ENCODE measurements around the gene TFF2. TPM values are rescaled to one million over a fixed set of nuclear protein-coding genes. Genes with fewer than 3 reads are reported as not detected.
A peak's percentile ranks its signal among the peaks of the same experiment; 100 is the strongest.

The TFF2 gene
- total and polyA plus RNA-seq, 10 donors: 0.14 TPM; not detected in 9

DNA sequence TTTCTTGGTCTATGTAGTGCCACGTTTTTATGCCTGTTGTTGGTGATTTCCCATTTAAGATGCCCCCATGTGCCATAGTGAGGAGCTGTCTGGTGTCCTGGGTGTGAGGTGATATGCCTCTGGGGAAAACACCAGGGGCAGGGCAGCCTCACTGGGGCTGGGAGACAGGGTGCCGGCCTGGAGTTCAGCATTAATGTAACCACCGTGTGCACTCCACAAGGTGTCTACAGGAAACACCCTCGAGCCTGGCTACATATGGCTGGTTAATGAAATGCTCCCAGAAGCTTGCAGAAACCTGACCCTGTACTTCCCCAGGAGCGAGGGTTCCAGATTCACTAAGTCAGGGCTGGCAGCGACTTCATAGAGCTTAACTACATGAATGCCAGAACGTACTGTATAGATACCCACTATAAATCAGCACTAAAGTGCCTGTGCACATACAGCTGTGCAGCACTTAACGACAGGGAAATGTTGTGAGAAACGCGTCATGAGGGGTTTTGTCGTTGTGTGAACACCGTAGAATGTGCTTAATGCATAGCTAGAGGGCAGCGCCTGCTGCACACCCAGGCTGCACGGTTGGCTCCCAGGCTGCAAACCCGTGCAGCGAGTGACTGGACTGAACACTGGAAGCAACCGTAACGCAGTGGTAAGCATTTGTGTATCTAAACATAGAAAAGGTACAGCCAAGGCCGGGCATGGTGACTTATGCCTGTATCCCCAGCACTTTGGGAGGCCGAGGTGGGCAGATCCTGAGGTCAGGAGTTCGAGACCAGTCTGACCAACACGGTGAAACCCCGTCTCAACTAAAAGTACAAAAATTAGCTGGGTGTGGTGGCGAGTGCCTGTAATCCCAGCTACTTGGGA is 10.4 kb downstream of the TFF2 start:
- WGBS, 5 donors: 83 to 90% (median 88%) methylated on average over 24 of the region's 24 CpGs
- Histone ChIP-seq H3K4me3 (no peak overlapping the region), H3K4me1 (peaks cover 0 to 14% (median 9%) of the 10 kb centered on the region in 6 donors), H3K27ac (no peak overlapping the region), H3K9me3 (no peaks in the 10 kb centered on the region), H3K36me3 (no peaks in the 10 kb centered on the region), H3K27me3 (replicated peaks in 1 of 7) (peaks cover 0 to 6% (median 0%) of the 10 kb centered on the region in 7 donors)
- intact Hi-C loops (cut with DNase I; ENCODE audit: low total_unique reads): no loop called here
- DNase-seq: peak; percentile 34
- TF ChIP-seq POLR2AphosphoS5 (IDR thresholded peaks at IDR 0.05): no peak
- TF ChIP-seq POLR2A (IDR thresholded peaks at IDR 0.05): no peak
- no peak for TF ChIP-seq CTCF (IDR thresholded peaks at IDR 0.05 in 8 of 11, conservative IDR thresholded peaks at IDR 0.05 in 3 of 11)

DNA sequence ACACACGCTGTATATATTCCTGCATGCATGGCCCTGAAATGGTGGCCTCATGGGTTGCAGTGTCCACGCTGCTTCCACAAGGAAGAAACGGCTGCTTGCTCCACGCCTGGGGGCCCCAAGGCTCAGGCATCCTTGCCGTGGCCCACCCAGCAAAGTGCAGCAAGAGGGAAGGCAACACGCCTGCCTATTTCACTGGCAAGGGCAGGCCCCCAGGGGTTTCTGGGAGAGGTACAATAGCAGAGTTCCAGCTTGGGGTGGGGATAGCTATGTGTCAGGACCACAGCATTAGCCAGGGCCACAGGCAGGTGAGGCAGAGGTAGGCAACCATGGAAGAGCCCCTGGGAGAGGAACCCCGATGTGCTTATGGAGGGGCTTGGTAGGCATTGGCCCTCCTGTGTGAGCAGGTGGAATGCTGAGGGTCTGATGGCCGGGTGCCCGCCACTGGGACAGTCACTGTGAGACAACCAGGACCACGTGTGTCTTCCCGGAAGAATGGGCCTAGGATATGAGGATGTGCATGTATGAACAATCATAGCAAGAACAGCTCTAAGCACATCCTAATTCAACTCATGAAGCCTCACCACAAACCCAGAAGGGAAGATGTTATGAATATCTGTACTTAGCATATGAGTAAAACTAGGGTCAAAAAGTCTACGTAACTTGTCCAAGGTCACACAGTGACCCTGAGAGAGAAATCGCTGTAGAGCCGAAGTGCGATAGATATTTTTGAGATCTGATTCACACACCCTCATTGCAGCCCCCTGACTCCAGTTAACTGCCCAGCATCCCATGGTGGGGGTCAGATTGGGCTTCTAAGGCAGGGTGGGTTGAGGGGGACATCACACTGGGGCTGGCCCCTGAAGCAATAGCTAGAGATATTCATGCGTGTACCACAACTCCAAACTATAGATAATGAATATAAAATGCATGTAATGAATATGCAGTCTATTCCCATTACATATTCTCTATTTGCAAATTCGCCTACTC is 11.8 kb downstream of the TFF2 start:
- Histone ChIP-seq H3K27ac (no peak overlapping the region), H3K4me1 (peaks cover 0 to 14% (median 9%) of the 10 kb centered on the region in 6 donors), H3K36me3 (no peaks in the 10 kb centered on the region), H3K9me3 (no peaks in the 10 kb centered on the region), H3K4me3 (no peak overlapping the region), H3K27me3 (replicated peaks in 1 of 7) (peaks cover 0 to 18% (median 0%) of the 10 kb centered on the region in 7 donors)
- peak; percentile 12 for DNase-seq
- intact Hi-C loops (cut with DNase I; ENCODE audit: low total_unique reads): no loop called here
- WGBS, 5 donors: 81 to 92% (median 85%) methylated on average over 14 to 17 of the region's 17 CpGs
- no peak for TF ChIP-seq POLR2AphosphoS5 (IDR thresholded peaks at IDR 0.05)
- no peak for TF ChIP-seq CTCF (IDR thresholded peaks at IDR 0.05 in 8 of 11, conservative IDR thresholded peaks at IDR 0.05 in 3 of 11)
- TF ChIP-seq POLR2A (IDR thresholded peaks at IDR 0.05): no peak

GRCh38 chr21:42337830-42338728 is 12.7 kb downstream of the TFF2 start:
- DNase-seq: peak; percentile 91
- Histone ChIP-seq H3K27ac (peak overlapping the region in 1 of 8 donors; percentile 33), H3K9me3 (no peaks in the 10 kb centered on the region), H3K27me3 (replicated peaks in 1 of 7) (peaks cover 0 to 18% (median 4%) of the 10 kb centered on the region in 7 donors), H3K4me3 (no peak overlapping the region), H3K4me1 (peaks cover 0 to 14% (median 9%) of the 10 kb centered on the region in 6 donors), H3K36me3 (no peaks in the 10 kb centered on the region)
- intact Hi-C loops (cut with DNase I; ENCODE audit: low total_unique reads): no loop called here
- WGBS, 5 donors: 48 to 53% (median 51%) methylated on average over 19 to 23 of the region's 23 CpGs
- TF ChIP-seq POLR2A (IDR thresholded peaks at IDR 0.05) (no peak), CTCF (IDR thresholded peaks at IDR 0.05 in 8 of 11, conservative IDR thresholded peaks at IDR 0.05 in 3 of 11) (peak; percentile 49 to 86 (median 75)), POLR2AphosphoS5 (IDR thresholded peaks at IDR 0.05) (peak; percentile 10 to 66 (median 26))

All from spleen (tissue), 11 donors.